Esophagus squamous epithelium (tissue), 4 donors: Measurements from ENCODE around the gene VIM.

ENCODE experiments used
- POLR2A ChIP-seq, 4 donors: fragments of 450-650 bp; IDR thresholded peaks; one replicate each; pipeline ENCODE4 v1.6.1; 2017; ENCODE audit warnings: antibody characterized with exemption in 4 of 4, mild to moderate bottlenecking in 4 of 4, moderate library complexity in 3 of 4
- TF ChIP-seq, protein P1 (sequence below), 6 experiments: fragments of 450-650 bp in 4 of 6; fragments of 200-600 bp in 2 of 6; sonication (generic) in 2 of 6; IDR thresholded peaks; one replicate each; pipeline ENCODE4 v1.5.1; 2016 to 2019; ENCODE audit warnings: antibody characterized with exemption in 6 of 6, mild to moderate bottlenecking in 4 of 6, moderate library complexity in 4 of 6

DNA sequence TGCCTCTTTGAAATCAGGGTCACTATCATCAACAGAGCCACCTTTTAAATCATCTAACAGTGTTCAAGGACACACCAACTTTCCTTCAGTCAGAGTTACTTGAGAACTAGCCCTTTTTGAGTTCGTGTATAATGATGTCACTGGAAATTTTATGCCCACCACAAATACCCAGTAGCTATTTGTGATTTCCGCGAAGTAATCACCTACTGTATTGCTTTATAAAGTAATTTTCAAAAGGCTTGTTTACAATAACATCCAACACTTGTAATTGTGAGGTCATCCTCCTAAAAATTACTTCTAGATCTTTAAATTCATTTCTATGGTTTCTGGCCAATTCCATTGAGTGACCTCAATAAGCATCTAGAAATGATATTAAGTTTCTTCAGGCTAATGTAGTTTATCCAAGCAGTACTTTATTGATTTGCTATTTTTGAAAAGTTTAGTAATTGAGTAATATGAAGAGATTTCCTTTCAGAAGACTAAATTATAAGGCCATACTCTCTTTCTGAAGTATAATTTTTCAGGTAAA is 39.3 kb upstream of the VIM start:
- TF ChIP-seq, protein P1, sequence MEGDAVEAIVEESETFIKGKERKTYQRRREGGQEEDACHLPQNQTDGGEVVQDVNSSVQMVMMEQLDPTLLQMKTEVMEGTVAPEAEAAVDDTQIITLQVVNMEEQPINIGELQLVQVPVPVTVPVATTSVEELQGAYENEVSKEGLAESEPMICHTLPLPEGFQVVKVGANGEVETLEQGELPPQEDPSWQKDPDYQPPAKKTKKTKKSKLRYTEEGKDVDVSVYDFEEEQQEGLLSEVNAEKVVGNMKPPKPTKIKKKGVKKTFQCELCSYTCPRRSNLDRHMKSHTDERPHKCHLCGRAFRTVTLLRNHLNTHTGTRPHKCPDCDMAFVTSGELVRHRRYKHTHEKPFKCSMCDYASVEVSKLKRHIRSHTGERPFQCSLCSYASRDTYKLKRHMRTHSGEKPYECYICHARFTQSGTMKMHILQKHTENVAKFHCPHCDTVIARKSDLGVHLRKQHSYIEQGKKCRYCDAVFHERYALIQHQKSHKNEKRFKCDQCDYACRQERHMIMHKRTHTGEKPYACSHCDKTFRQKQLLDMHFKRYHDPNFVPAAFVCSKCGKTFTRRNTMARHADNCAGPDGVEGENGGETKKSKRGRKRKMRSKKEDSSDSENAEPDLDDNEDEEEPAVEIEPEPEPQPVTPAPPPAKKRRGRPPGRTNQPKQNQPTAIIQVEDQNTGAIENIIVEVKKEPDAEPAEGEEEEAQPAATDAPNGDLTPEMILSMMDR (IDR thresholded peaks at IDR 0.05) = no peak
- no peak for TF ChIP-seq POLR2A (IDR thresholded peaks at IDR 0.05)
